DMS79 (cell line): ENCODE results near the gene FDXR.
"Not testable (repeated sequence)": the region's sequence is repeated elsewhere in the genome, so short reads cannot be mapped to it uniquely, and the experiment has no call there.

Experiments used
- DNase-seq: peaks from one replicate; lab custom pipeline; 2025; lab: John Stamatoyannopoulos, UW

FDXR gene, protein sequence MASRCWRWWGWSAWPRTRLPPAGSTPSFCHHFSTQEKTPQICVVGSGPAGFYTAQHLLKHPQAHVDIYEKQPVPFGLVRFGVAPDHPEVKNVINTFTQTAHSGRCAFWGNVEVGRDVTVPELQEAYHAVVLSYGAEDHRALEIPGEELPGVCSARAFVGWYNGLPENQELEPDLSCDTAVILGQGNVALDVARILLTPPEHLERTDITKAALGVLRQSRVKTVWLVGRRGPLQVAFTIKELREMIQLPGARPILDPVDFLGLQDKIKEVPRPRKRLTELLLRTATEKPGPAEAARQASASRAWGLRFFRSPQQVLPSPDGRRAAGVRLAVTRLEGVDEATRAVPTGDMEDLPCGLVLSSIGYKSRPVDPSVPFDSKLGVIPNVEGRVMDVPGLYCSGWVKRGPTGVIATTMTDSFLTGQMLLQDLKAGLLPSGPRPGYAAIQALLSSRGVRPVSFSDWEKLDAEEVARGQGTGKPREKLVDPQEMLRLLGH

GRCh38 chr17:74872313-74873036 is at the start of gene FDXR:
Gene FDXR, minus strand, starts transcription at chr17:74872994. Its CDS starts 50 bp downstream, at chr17:74872944.
- DNase-seq, result no peak

DNA sequence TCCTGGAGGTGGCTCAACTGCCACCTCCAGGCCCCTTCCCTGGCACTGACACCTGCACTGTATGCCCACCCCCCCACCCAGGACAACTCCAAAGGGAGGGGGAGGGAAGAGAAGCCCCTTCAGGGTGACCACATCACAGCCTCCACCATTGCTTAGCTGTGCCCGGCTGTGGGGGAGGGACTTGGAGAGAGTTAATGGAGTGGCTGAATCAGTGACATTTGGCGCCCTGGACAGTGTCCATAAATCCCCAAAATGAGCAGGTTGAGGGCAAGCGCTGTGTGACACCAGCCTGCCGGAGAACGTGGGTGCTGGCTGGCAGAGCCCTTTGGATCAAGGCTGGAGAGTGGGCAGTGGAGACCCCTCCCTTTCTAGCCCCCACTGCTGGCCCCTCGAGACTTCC is 49.4 kb upstream of the FDXR start:
- DNase-seq, result no peak

GRCh38 chr17:74921769-74922168 is 49.0 kb upstream of the FDXR start:
- DNase-seq, result no peak

DNA sequence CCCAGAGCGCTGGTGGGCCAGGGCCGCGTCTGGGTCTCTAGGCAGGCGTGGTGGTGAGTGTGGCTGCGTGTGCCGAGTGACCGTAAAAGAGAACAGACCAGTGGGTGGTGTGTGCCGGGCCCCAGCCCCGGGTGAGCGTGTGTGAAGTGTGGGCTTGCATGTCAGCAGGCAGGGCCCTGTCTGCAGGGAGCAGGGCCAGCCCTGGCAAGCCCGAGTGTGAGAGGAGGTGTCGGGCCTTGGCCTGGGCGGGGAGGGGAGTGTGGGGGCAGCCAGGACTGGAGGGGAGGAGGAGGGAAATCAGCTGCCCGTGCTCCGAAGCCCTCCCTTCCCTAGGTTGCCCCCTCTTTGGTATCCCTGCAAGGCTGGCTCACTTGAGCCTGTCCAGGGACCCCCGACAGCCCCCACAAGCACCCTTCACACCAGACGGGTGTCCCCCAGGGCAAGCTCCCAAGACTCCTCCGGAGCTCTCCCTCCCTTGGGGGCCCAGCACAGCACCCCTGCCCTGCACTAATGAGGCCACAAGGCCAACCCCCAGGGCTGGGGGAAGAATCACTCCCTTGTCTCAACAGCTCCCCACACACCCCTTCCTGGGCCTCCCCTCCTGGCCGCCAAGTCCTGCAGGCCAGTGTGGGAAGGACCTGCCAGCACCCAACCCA is 48.4 kb upstream of the FDXR start:
- no peak for DNase-seq

- DNase-seq, result no peak
Measured at GRCh38 chr17:74920642-74921025, 47.8 kb upstream of the FDXR start.

DNA sequence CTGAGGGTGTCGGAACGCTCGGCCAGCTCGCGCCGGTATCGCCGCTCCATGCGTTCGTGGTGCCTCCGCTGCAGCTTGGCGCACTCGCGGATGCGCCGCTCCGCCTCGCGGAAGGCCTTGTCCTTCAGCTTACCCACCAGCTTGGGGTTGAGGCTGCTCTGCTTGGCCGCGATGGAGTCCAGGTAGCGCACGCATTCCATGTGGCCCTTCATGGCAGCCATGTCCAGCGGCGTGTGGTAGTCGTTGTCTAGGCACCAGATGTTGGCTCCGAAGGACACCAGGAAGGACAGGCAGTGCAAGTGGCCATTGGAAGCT is 47.5 kb upstream of the FDXR start:
- no peak for DNase-seq

DNA sequence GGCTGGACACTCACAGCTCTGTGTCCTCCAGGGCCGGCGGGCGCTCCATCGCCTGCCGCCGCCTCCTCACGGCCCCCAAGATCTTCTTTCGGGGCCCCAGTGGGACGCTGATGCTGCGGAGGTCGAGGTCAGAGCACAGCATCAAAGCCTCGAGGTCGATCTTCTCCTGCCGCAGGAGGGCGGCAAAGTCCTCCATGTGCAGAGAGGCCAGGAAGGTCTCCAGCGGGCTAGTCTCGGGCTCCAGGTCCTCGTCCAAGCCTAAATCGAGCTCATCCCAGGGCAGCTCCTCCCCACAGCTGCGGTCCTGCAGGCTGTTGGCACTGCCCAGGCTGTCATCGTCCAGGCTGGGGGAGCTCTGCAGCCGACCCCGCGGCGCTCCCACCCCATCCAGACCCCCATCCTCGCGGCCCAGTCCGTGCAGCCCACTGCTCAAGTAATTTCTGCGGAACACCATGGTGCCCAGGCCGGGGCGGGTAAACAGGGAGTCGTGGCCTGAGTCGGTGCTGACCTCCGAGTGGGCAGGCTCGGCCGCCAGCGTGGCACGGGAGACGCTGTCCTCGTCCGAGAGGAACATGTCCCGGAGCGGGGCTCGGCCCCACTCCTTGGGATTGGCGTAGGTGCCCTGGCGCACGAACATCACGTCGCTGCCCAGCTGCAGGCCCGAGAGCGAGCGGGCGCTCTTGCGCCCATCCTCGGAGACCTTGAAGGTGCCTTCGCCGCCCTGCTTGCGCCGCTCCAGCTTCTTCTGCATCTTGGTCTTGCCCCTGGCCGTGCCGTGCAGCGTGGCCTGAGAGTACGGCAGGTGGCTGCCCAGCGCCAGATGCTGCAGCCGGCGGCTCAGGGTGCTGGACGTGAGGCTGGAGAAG is 46.9 kb upstream of the FDXR start:
- DNase-seq, result no peak

- no peak for DNase-seq
Measured at GRCh38 chr17:74918906-74919305, 46.1 kb upstream of the FDXR start.

DNA sequence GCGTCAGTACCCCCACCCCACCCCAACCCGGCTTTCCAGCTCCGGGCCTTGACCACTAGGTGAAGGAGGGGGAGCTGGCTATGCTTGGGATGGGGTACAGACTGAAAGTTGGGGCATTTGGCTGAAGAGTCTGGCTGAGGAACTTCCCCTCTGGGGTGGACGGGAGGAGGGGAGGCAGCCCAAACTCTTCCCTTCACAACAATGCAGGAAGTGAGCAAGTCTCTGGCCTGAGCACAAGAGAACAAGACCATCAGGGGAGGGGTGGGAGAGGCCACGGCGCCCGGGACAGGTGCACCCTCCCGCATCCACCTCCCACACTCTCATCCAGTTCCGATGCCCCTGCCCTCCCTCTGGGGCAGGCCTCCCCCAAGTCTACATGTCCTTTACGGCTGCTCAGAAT is 44.6 kb upstream of the FDXR start:
- DNase-seq, result no peak

GRCh38 chr17:74916851-74917199 is 44.0 kb upstream of the FDXR start:
- no peak for DNase-seq

- DNase-seq, result no peak
Measured at GRCh38 chr17:74916136-74916850, 43.5 kb upstream of the FDXR start.

- not testable (repeated sequence) for DNase-seq
Measured at GRCh38 chr17:74911423-74911822, 38.6 kb upstream of the FDXR start.

- not testable (repeated sequence) for DNase-seq
Measured at GRCh38 chr17:74909097-74909496, 36.3 kb upstream of the FDXR start.

DNA sequence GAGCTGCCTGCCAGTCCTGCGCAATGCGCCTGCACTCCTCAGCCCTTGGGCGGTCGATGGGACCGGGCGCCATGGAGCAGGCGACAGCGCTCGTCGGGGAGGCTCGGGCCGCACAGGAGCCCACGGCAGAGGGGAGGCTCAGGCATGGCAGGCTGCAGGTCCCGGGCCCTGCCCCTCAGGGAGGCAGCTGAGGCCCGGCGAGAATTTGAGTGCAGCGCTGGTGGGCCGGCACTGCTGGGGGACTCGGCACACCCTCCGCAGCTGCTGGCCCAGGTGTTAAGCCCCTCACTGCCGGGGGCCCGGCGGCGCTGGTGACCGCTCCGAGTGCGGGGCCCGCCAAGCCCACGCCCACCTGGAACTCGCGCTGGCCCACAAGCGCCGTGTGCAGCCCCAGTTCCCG is 34.2 kb upstream of the FDXR start:
- no peak for DNase-seq

DNA sequence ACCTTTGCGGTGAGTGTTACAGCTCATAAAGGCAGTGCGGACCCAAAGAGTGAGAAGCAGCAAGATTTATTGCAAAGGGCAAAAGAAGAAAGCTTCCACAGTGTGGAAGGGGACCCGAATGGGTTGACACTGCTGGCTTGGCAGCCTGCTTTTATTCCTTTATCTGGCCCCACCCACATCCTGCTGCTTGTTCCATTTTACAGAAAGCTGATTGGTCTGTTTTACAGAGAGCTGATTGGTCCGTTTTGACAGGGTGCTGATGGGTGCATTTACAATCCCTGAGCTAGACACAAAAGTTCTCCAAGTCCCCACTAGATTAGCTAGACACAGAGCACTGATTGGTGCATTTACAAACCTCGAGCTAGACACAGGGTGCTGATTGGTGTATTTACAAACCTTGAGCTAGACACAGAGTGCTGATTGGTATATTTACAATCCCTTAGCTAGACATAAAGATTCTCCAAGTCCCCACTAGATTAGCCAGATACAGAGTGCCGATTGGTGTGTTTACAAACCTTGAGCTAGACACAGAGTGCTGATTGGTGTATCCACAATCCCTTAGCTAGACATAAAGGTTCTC is 33.5 kb upstream of the FDXR start:
- not testable (repeated sequence) for DNase-seq

DNA sequence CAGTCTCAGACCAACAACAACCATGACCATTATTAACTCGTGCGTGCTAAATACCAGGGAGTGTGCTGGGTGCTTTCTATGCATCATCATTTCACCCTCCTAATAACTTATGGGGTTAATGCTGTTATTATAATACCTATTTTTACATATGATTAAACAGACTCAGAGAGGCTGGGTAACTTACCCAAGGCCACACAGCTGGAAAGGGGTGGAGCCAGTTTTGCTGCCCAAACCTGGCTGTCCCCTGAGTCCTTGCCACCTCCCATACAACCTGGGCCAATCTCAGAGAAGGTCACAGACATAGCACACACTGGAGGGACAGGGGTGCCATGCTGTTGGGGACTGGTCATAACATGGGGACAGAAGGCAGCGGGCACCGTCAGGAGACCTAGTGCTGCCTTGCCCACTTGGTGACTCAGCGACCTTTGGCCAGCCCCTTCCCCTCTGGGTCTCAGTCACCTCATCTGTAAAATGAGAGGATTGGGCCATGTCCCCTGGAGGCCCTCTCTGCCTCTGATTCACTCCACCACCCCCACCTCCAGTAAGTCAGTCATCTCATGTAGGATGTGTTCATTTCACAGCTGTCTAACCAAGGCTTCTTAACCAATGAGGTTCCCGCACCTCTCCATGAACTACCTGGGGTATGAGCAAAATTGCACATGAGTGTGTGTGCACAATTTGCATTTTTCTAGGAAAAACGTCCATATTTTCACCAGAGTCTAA is 32.1 kb upstream of the FDXR start:
- no peak for DNase-seq

DNA sequence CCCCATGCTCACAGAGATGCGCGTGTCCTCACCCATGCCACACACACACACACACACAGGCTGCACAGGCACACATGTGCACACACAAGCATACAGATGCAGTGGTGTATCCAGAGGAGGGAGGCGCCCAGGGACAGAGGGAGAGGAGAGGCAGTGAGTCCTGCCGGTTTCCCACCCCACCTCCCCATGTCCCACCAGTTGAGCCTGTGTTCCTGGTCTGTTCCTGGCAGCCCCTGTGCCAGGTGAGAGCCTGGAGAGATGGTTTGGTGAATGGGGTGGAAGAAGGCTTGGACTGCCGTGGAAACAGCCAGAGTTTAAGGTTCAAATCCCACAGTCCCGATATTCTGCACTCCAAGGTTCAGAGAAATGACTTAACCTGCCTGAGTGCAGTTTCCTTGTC is 30.9 kb upstream of the FDXR start:
- no peak for DNase-seq

- DNase-seq, result no peak
Measured at GRCh38 chr17:74903034-74903433, 30.2 kb upstream of the FDXR start.

GRCh38 chr17:74901353-74902135 is 28.8 kb upstream of the FDXR start:
- DNase-seq, result no peak

- no peak for DNase-seq
Measured at GRCh38 chr17:74900208-74900607, 27.4 kb upstream of the FDXR start.
